NT2/D1 (cell line): ENCODE measurements around the gene PPP2R5C.

ENCODE experiments used
- DNase-seq: peaks from one replicate; pipeline ENCODE4 v3.0.0-alpha.2; 2011; ENCODE audit warnings: low read depth, low spot score
- H3K27me3 ChIP-seq: 2 replicates; pipeline ENCODE4 v1.6.0; 2011; ENCODE audit warnings: mild to moderate bottlenecking; ENCODE audit not compliant: insufficient read length, insufficient read depth
- H3K36me3 ChIP-seq: 2 replicates; pipeline ENCODE4 v1.6.1; 2011; ENCODE audit warnings: mild to moderate bottlenecking, low read length, mixed read lengths; ENCODE audit not compliant: insufficient read depth, insufficient read length
- H3K4me1 ChIP-seq: 2 replicates; pipeline ENCODE4 v1.5.1; 2011; ENCODE audit not compliant: insufficient read depth, insufficient read length
- H3K4me3 ChIP-seq: 2 replicates; pipeline ENCODE4 v1.5.1; 2011; ENCODE audit warnings: low read depth; ENCODE audit not compliant: insufficient read length
- H3K9ac ChIP-seq: 2 replicates; pipeline ENCODE4 v1.6.0; 2011; ENCODE audit warnings: low read depth; ENCODE audit not compliant: insufficient read length
- H3K9me3 ChIP-seq: 2 replicates; pipeline ENCODE4 v1.5.1; 2011; ENCODE audit warnings: mild to moderate bottlenecking, low read length; ENCODE audit not compliant: insufficient read depth
- SUZ12 ChIP-seq: IDR thresholded peaks from 2 replicates; pipeline ENCODE4 v1.6.1; 2011; ENCODE audit not compliant: insufficient read length, insufficient read depth; ENCODE audit errors: extremely low read depth
- YY1 ChIP-seq: IDR thresholded peaks from 2 replicates; pipeline ENCODE4 v1.6.1; 2011; ENCODE audit not compliant: insufficient read length, insufficient read depth
- ZNF274 ChIP-seq: IDR thresholded peaks from 2 replicates; pipeline ENCODE4 v1.6.1; 2011; ENCODE audit warnings: mild to moderate bottlenecking, low read depth, low read length

Gene PPP2R5C

DNA sequence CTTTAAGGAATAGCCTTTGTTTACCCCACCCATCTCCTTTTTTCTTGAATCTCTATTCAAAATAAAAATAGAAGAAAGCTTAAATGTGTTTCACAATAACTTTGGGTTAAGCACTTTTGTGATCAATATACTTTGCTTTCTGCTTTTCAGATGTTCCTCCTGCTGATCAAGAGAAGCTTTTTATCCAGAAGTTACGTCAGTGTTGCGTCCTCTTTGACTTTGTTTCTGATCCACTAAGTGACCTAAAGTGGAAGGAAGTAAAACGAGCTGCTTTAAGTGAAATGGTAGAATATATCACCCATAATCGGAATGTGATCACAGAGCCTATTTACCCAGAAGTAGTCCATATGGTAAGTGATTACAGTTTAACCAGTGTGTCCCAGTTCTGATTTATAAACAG, 95.0 kb downstream of the PPP2R5C start:
- Histone ChIP-seq H3K4me1 (peaks cover 3% of the 10 kb centered on the region), H3K9me3 (no peaks in the 10 kb centered on the region), H3K27me3 (no peaks in the 10 kb centered on the region), H3K36me3 (peaks cover 17% of the 10 kb centered on the region), H3K4me3 (no peak overlapping the region), H3K9ac (no peak overlapping the region)
- no peak for TF ChIP-seq SUZ12
- no peak for TF ChIP-seq ZNF274
- TF ChIP-seq YY1, result no peak
- DNase-seq, result no peak

DNA sequence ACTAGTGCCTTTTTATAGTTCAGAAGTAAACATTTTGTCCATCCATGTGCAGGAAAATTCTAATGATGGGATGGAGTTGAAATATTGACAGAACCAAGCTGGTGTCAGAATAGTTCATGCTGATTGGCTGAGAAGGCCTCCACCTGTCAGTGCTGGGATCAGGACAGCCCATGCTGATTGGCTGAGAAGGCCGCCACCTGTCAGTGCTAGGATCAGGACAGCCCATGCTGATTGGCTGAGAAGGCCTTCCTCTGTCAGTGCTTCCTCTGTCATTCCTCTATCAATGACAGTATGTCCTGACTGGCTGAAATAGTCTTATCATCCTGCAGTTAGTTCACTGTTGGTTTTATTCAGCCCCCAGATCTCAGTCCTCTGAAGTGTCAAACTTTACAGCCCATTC, 95.7 kb downstream of the PPP2R5C start:
- H3K36me3 ChIP-seq, result peaks cover 17% of the 10 kb centered on the region
- TF ChIP-seq SUZ12 (no peak), ZNF274 (no peak), YY1 (no peak)
- no peaks in the 10 kb centered on the region for H3K9me3 ChIP-seq
- H3K27me3 ChIP-seq, result no peaks in the 10 kb centered on the region
- no peak overlapping the region for H3K4me3 ChIP-seq
- peaks cover 3% of the 10 kb centered on the region for H3K4me1 ChIP-seq
- H3K9ac ChIP-seq, result no peak overlapping the region
- DNase-seq, result no peak

DNA sequence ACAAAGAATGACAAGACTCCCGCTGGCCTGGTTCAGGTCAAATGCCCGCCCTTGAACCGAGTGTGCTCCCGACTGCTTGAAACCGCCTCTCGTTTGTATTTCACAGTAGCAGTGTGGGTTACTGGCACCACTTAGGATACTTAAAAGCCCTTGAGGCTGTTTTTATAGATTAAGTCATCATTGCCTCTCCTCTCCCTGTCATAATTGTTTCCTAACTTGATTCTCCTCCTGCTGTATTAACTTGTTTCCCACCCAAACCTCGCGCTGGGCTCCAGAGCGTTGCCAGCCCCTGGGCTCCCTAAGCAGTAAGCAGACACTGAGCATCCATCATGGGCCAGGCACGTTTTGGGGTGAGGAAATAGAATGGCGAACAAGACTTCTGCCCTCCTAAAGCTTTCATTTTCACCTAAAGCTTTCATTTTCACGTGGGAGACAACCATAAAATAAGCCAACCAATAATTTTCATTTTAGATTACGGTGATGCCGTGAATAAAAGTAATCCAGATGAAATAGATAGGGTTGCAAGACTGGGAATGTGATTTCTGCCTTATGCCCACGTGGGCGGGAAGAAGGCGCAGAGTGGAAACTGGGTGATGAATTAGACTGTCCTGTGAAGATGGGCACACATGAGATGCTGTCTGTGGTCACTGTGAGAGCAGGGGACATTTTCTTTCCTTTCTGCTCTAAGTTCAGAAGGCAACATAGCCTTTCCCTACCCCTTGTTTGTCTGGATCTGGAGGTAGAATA, 97.5 kb downstream of the PPP2R5C start:
- H3K4me1 ChIP-seq, result no peaks in the 10 kb centered on the region
- no peak overlapping the region for H3K9ac ChIP-seq
- no peak for DNase-seq
- no peak overlapping the region for H3K4me3 ChIP-seq
- H3K9me3 ChIP-seq, result no peaks in the 10 kb centered on the region
- H3K27me3 ChIP-seq, result no peaks in the 10 kb centered on the region
- peaks cover 17% of the 10 kb centered on the region for H3K36me3 ChIP-seq
- no peak for TF ChIP-seq YY1
- no peak for TF ChIP-seq SUZ12
- TF ChIP-seq ZNF274, result no peak

DNA sequence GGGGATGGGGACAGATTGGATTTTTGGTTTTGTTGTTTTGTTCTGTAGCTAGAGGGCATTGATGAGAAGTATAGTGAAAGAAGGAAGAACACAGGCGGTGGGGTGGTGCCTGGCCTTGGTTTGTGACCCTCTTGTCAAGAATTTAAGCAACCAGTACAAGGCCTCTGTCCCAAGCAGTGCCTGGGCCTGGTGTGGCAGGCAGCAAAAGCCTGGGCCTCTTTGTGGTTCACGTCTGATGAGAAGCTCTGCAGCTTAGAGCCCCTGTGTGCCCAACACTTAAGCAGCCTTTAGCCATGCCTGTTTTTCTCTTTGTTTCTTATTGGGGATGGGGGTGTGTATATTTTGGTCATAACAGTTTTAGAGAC, 98.0 kb downstream of the PPP2R5C start:
- no peak for TF ChIP-seq ZNF274
- no peak for TF ChIP-seq YY1
- no peak for TF ChIP-seq SUZ12
- peaks cover 22% of the 10 kb centered on the region for H3K36me3 ChIP-seq

DNA sequence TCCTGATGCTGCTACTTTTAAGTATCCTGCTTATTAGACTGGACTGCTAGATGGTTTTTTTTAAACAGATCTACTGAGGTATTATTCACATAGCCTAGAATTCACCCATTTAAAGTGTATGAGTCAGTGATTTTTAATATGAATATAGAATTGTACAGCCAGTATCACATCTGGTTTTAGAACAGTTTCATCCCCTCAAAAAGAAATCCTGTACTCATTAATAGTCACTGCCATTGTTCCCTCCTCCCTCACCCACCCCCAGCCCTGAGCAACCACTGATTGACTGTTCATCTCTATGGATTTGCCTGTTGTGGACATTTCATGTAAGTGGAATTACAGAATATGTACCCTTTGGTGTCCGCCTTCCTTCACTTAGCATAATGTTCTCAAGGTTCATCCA, 98.4 kb downstream of the PPP2R5C start:
- Histone ChIP-seq H3K36me3 (peaks cover 24% of the 10 kb centered on the region), H3K4me1 (no peaks in the 10 kb centered on the region), H3K9ac (no peak overlapping the region), H3K4me3 (no peak overlapping the region), H3K9me3 (no peaks in the 10 kb centered on the region), H3K27me3 (no peaks in the 10 kb centered on the region)
- no peak for DNase-seq
- TF ChIP-seq ZNF274 (no peak), SUZ12 (no peak), YY1 (no peak)

More for the DNA sequence above, 98.0 kb downstream of the PPP2R5C start:
- no peaks in the 10 kb centered on the region for H3K27me3 ChIP-seq
- H3K4me1 ChIP-seq, result no peaks in the 10 kb centered on the region
- H3K9me3 ChIP-seq, result no peaks in the 10 kb centered on the region
- H3K9ac ChIP-seq, result no peak overlapping the region
- no peak for DNase-seq
- H3K4me3 ChIP-seq, result no peak overlapping the region

DNA sequence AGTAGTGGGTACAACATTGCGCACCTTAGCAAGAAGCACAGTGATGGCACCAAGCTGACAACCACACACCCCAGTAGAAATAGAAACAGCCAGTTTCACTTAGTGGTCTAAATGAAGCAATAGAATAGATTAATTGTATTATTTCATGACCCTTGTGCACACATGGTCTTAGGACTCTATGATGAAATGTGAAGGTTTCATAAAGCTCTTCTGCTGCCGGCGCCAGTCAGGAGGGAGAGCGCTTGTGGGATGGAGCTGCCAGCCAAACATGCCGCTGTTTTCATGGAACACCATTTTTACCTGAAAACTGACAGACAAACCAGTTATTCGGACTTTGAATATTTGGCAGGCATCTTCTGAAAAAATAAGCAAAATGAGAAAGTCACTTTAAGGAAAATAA, 100.0 kb downstream of the PPP2R5C start:
- Histone ChIP-seq H3K36me3 (peaks cover 24% of the 10 kb centered on the region), H3K4me3 (no peak overlapping the region), H3K9ac (no peak overlapping the region), H3K27me3 (no peaks in the 10 kb centered on the region), H3K4me1 (no peaks in the 10 kb centered on the region), H3K9me3 (no peaks in the 10 kb centered on the region)
- no peak for DNase-seq
- TF ChIP-seq YY1, result no peak

DNA sequence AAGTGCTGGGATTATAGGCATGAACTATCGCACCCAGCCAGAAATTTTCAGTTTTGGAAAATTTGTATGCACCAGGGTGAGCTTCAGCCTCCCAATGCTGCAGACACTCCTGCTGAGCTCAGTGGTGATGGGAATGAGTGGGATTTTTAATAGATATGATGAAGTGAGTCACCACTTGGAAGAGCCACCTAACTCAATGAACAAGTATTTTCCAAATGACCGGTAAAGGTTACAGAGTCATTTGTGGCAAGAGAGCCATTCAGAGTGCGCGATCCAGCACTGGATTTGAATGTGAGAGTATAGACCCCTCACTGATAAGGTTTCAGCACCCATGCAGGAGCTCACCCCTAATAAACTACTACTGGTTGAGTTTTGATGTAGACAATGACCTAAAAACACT, 100.7 kb downstream of the PPP2R5C start:
- TF ChIP-seq YY1, result no peak
- no peak for TF ChIP-seq ZNF274
- TF ChIP-seq SUZ12, result no peak
- Histone ChIP-seq H3K27me3 (no peaks in the 10 kb centered on the region), H3K9ac (no peak overlapping the region), H3K36me3 (peaks cover 18% of the 10 kb centered on the region), H3K9me3 (no peaks in the 10 kb centered on the region), H3K4me1 (no peaks in the 10 kb centered on the region), H3K4me3 (no peak overlapping the region)
- no peak for DNase-seq
